Measurements from ENCODE around the gene L1TD1. TPM values are rescaled to one million over a fixed set of nuclear protein-coding genes. Genes with fewer than 3 reads are reported as not detected.

L1TD1 gene
- total and polyA plus RNA-seq, 2 donors, result 0.29 to 0.95 TPM

DNA sequence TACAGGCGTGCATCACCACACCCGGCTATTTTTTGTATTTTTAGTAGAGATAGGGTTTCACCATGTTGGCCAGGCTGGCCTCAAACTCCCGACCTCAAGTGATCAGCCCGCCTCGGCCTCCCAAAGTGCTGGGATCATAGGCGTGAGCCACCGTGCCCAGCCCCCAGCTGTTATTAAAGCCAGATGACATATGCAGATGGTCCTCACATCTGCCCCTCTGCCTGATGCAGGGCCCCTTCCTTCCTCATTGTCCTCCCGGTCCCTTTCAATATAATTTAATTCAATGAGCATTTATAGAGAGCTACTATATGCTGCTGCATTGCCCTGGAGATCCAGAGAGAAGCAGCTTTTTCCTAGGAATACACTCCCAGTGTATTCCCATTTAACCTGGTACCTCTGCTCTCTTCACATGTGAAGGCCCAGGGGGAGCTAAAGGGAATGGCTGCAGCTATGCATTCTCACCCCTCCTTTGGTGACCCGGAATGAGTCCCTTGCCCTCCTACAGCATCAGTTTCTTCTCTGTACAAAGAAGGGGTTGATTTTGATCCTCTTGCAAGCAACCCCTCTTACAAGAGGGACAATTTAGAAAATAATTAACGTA is 55.6 kb downstream of the L1TD1 start:
- DNase-seq (ENCODE audit: extremely low spot score), result no peak
- 77% methylated on average over 10 of the region's 10 CpGs for WGBS
- Histone ChIP-seq H3K27ac (ENCODE audit: low read depth) (no peak overlapping the region), H3K4me1 (ENCODE audit: insufficient read depth) (no peaks in the 10 kb centered on the region), H3K4me3 (ENCODE audit: low read depth, low read length) (no peak overlapping the region), H3K36me3 (ENCODE audit: insufficient read depth) (no peaks in the 10 kb centered on the region)

DNA sequence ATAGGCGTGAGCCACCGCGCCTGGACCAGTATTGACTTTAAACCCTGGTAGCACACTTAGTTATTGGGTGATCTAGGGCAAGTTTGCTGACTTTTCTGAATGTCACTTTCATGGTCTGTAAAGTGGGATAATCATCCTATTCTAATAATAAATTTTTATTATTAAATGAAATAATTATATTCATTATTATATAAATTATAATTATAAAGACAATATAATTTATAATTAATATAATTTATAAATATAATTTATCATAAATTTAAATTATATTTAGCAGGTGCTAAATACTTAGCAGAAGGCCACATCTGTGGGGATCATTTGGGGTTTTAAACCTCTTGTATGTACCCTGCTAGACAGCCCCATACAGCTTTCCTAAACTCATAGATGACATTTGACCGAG is 64.9 kb downstream of the L1TD1 start:
- Histone ChIP-seq H3K27ac (ENCODE audit: low read depth) (no peak overlapping the region), H3K4me1 (ENCODE audit: insufficient read depth) (no peaks in the 10 kb centered on the region), H3K4me3 (ENCODE audit: low read depth, low read length) (no peak overlapping the region), H3K36me3 (ENCODE audit: insufficient read depth) (no peaks in the 10 kb centered on the region)
- no peak for DNase-seq (ENCODE audit: extremely low spot score)
- WGBS, result 99% methylated on average over 4 of the region's 4 CpGs

DNA sequence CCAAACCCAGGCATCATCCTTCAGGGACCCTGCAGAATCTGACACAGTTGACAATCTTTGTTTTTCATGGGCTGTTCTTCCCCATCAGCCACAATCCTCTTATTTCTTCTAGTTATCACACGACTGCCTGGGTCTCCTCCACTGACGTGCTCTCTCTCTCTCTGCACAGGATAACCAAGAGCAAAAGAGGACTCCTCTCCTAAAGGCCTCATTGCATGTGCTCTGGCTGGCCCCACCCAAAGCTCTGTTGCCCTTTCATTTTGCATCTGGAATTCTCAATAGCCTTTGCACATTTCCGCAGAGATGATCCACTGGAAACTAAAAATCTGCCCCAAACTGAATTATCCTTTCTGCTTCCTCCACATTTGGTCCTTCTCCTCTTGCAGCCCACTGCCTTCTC is 66.0 kb downstream of the L1TD1 start:
- WGBS, result 81% methylated on average over 3 of the region's 3 CpGs
- Histone ChIP-seq H3K4me3 (ENCODE audit: low read depth, low read length) (no peak overlapping the region), H3K27ac (ENCODE audit: low read depth) (no peak overlapping the region)

More for the DNA sequence above, 66.0 kb downstream of the L1TD1 start:
- H3K36me3 ChIP-seq (ENCODE audit: insufficient read depth), result no peaks in the 10 kb centered on the region
- no peaks in the 10 kb centered on the region for H3K4me1 ChIP-seq (ENCODE audit: insufficient read depth)
- DNase-seq (ENCODE audit: extremely low spot score), result no peak

Other genes with a start within 250 kb of the L1TD1 start
- gene KANK4, start 124.6 kb downstream of the L1TD1 start, total RNA-seq, result 6.2 TPM
- gene KANK4, start 124.6 kb downstream of the L1TD1 start, polyA plus RNA-seq, result 0.57 TPM
- 82.4 TPM for gene USP1, start 242.2 kb downstream of the L1TD1 start, total RNA-seq
- 19.6 TPM for gene USP1, start 242.2 kb downstream of the L1TD1 start, polyA plus RNA-seq